Esophagus squamous epithelium (tissue), 4 donors: ENCODE results near the gene MUC5AC.

Source experiments
- POLR2A ChIP-seq, 4 donors: fragments of 450-650 bp; IDR thresholded peaks; one replicate each; pipeline ENCODE4 v1.6.1; 2017; ENCODE audit warnings: antibody characterized with exemption in 4 of 4, mild to moderate bottlenecking in 4 of 4, moderate library complexity in 3 of 4
- TF ChIP-seq, protein P1 (sequence below), 6 experiments: fragments of 450-650 bp in 4 of 6; fragments of 200-600 bp in 2 of 6; sonication (generic) in 2 of 6; IDR thresholded peaks; one replicate each; pipeline ENCODE4 v1.5.1; 2016 to 2019; ENCODE audit warnings: antibody characterized with exemption in 6 of 6, mild to moderate bottlenecking in 4 of 6, moderate library complexity in 4 of 6

DNA sequence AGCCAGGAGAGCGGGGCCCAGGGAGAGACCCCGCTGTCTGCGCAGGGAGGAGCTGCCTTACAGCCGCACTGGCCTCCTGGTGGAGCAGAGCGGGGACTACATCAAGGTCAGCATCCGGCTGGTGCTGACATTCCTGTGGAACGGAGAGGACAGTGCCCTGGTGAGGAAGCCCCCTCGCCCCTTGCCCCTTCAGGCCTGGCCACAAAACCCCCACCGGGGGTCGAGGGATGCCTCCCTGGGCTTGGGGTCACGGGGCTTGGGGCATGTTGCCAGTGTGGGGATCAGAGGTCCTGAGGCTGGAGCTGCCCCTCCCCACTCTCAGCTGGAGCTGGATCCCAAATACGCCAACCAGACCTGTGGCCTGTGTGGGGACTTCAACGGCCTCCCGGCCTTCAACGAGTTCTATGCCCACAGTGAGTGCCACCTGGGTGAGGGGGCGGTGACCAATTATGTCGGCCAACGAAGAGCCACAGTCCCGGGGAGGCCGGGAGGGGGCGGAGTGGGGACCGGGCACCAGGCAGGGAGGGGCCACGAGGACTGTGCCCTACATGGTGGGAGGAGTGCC lies 69.3 kb downstream of the MUC5AC start:
- TF ChIP-seq POLR2A (IDR thresholded peaks at IDR 0.05), result no peak
- TF ChIP-seq, protein P1, sequence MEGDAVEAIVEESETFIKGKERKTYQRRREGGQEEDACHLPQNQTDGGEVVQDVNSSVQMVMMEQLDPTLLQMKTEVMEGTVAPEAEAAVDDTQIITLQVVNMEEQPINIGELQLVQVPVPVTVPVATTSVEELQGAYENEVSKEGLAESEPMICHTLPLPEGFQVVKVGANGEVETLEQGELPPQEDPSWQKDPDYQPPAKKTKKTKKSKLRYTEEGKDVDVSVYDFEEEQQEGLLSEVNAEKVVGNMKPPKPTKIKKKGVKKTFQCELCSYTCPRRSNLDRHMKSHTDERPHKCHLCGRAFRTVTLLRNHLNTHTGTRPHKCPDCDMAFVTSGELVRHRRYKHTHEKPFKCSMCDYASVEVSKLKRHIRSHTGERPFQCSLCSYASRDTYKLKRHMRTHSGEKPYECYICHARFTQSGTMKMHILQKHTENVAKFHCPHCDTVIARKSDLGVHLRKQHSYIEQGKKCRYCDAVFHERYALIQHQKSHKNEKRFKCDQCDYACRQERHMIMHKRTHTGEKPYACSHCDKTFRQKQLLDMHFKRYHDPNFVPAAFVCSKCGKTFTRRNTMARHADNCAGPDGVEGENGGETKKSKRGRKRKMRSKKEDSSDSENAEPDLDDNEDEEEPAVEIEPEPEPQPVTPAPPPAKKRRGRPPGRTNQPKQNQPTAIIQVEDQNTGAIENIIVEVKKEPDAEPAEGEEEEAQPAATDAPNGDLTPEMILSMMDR (IDR thresholded peaks at IDR 0.05), result peak in 1 of 6 experiments; percentile 8
